Urinary bladder (tissue), 4 donors: Measurements from ENCODE around the gene OR2F1. TPM values are rescaled to one million over a fixed set of nuclear protein-coding genes. Genes with fewer than 3 reads are reported as not detected.
"Not testable (repeated sequence)": the region's sequence is repeated elsewhere in the genome, so short reads cannot be mapped to it uniquely, and the experiment has no call there.

Experiments used
- DNase-seq: peaks from one replicate; pipeline ENCODE4 v3.0.0-alpha.2; 2015; ENCODE audit errors: extremely low spot score
- H3K27ac ChIP-seq: one replicate; pipeline ENCODE4 v1.5.1; 2013; ENCODE audit warnings: low read depth, mild to moderate bottlenecking, moderate library complexity
- H3K36me3 ChIP-seq: one replicate; pipeline ENCODE4 v1.6.1; 2013; ENCODE audit warnings: mild to moderate bottlenecking, moderate library complexity; ENCODE audit not compliant: insufficient read depth
- H3K4me1 ChIP-seq: one replicate; pipeline ENCODE4 v1.6.1; 2013; ENCODE audit warnings: mild to moderate bottlenecking, moderate library complexity; ENCODE audit not compliant: insufficient read depth
- H3K4me3 ChIP-seq: one replicate; pipeline ENCODE4 v1.5.1; 2013; ENCODE audit warnings: low read depth, low read length
- WGBS: extraction: QIAGEN DNeasy Blood & Tissue Kit; methylation state at CpG from one replicate; pipeline ENCODE4 v1.1.7; 2013; 5-methylcytosine and 5-hydroxymethylcytosine counted together
- polyA plus RNA-seq: library from polyadenylated mRNA; stranded (reverse); fragments of 200-250 nt; gene quantifications from one replicate; pipeline ENCODE4 v1.2.3, GENCODE V29; 2013
- total RNA-seq: library from RNA; depleted of rRNA; stranded (reverse); fragments of >200 nt; gene quantifications from one replicate; pipeline ENCODE4 v1.2.3, GENCODE V29; 2014
- donor health status: healthy with polysubstance abuse.
- donor health status: healthy.

The OR2F1 gene
- total and polyA plus RNA-seq, 2 donors: not detected

GRCh38 chr7:144004703-144005102 is 50.1 kb downstream of the OR2F1 start:
- Histone ChIP-seq H3K4me3 (no peak overlapping the region), H3K27ac (no peak overlapping the region), H3K4me1 (no peaks in the 10 kb centered on the region), H3K36me3 (no peaks in the 10 kb centered on the region)
- DNase-seq: no peak
- 82% methylated on average over 5 of the region's 5 CpGs for WGBS

DNA sequence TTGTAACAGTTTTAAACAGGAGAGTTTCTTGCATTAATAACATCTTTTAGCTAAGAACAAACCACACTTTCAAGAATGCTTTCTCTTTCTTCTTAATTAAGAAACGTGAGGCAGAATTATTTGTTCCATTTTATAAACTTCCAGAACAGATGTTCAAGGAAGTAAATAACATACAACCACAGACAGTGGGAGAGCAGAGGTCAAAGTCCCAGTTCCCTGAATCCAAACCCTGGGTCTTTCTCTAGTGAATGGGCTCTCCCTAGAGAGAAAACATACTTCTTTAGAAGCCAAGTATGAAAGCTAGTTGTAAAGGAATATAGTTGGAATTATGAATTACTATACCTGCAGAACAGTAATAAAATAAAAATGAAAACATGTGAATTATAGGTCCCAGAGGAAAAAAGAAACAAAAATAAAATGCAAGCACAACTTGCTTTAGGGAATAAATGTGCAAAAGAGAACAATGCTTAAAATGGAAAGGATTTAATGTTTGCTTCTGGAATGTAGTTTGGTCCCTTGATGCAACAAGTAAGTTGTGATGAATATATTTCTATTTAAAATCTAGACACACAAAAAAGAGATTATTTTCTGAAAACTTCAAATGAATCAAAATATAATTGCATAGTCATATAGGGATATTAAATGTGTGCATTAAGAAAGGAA is 51.5 kb downstream of the OR2F1 start:
- no peak for DNase-seq
- H3K27ac ChIP-seq: no peak overlapping the region

GRCh38 chr7:144006692-144007042 is 52.0 kb downstream of the OR2F1 start:
- DNase-seq: no peak
- H3K4me1 ChIP-seq: no peaks in the 10 kb centered on the region
- H3K36me3 ChIP-seq: no peaks in the 10 kb centered on the region
- no peak overlapping the region for H3K27ac ChIP-seq
- no peak overlapping the region for H3K4me3 ChIP-seq
- 92% methylated on average over 1 of the region's 1 CpG for WGBS

More for the DNA sequence above, 51.5 kb downstream of the OR2F1 start:
- WGBS: 30% methylated on average over 1 of the region's 1 CpG
- no peaks in the 10 kb centered on the region for H3K4me1 ChIP-seq
- H3K4me3 ChIP-seq: no peak overlapping the region
- no peaks in the 10 kb centered on the region for H3K36me3 ChIP-seq

- no peaks in the 10 kb centered on the region for H3K36me3 ChIP-seq
- DNase-seq: no peak
- no peak overlapping the region for H3K27ac ChIP-seq
- 75% methylated on average over 2 of the region's 2 CpGs for WGBS
- no peak overlapping the region for H3K4me3 ChIP-seq
- no peaks in the 10 kb centered on the region for H3K4me1 ChIP-seq
Observed at GRCh38 chr7:144009361-144009760, 54.7 kb downstream of the OR2F1 start.

GRCh38 chr7:144010061-144010460 is 55.4 kb downstream of the OR2F1 start:
- not testable (repeated sequence) for H3K27ac ChIP-seq, H3K36me3 ChIP-seq, DNase-seq, H3K4me1 ChIP-seq, H3K4me3 ChIP-seq

- not testable (repeated sequence) for DNase-seq, H3K36me3 ChIP-seq, H3K27ac ChIP-seq, H3K4me3 ChIP-seq, H3K4me1 ChIP-seq
- WGBS: 67% methylated on average over 1 of the region's 1 CpG
Observed at GRCh38 chr7:144010821-144011220, 56.2 kb downstream of the OR2F1 start.

- WGBS: 68% methylated on average over 5 of the region's 5 CpGs
- Histone ChIP-seq H3K36me3 (no peaks in the 10 kb centered on the region), H3K4me3 (no peak overlapping the region), H3K27ac (no peak overlapping the region), H3K4me1 (no peaks in the 10 kb centered on the region)
- DNase-seq: no peak
Observed at GRCh38 chr7:144011458-144012230, 57.0 kb downstream of the OR2F1 start.

Other genes starting within 250 kb of the OR2F1 start
- gene CTAGE6, start 197.1 kb upstream of the OR2F1 start, total RNA-seq: 3.4 TPM
- gene CTAGE6, start 197.1 kb upstream of the OR2F1 start, polyA plus RNA-seq: not detected
- gene TCAF1, start 52.7 kb upstream of the OR2F1 start, total RNA-seq: 67.0 TPM
- 27.3 TPM for gene TCAF1, start 52.7 kb upstream of the OR2F1 start, polyA plus RNA-seq
- not detected for gene OR2F2, start 19.6 kb upstream of the OR2F1 start, total RNA-seq
- not detected for gene OR2F2, start 19.6 kb upstream of the OR2F1 start, polyA plus RNA-seq
- gene OR6B1, start 45.5 kb downstream of the OR2F1 start, total RNA-seq: not detected
- not detected for gene OR6B1, start 45.5 kb downstream of the OR2F1 start, polyA plus RNA-seq
- gene OR2A5, start 94.1 kb downstream of the OR2F1 start, total RNA-seq: not detected
- gene OR2A5, start 94.1 kb downstream of the OR2F1 start, polyA plus RNA-seq: not detected
- not detected for gene OR2A25, start 115.0 kb downstream of the OR2F1 start, total RNA-seq
- gene OR2A25, start 115.0 kb downstream of the OR2F1 start, polyA plus RNA-seq: not detected
- not detected for gene OR2A12, start 131.4 kb downstream of the OR2F1 start, total RNA-seq
- gene OR2A12, start 131.4 kb downstream of the OR2F1 start, polyA plus RNA-seq: not detected
- gene OR2A2, start 154.7 kb downstream of the OR2F1 start, total RNA-seq: not detected
- gene OR2A2, start 154.7 kb downstream of the OR2F1 start, polyA plus RNA-seq: not detected
- not detected for gene OR2A14, start 168.3 kb downstream of the OR2F1 start, total RNA-seq
- not detected for gene OR2A14, start 168.3 kb downstream of the OR2F1 start, polyA plus RNA-seq
- gene CTAGE4, start 228.6 kb downstream of the OR2F1 start, total RNA-seq: 7.8 TPM
- 0.27 TPM for gene CTAGE4, start 228.6 kb downstream of the OR2F1 start, polyA plus RNA-seq
- 6.5 TPM for gene ARHGEF35, start 241.0 kb downstream of the OR2F1 start, total RNA-seq
- gene ARHGEF35, start 241.0 kb downstream of the OR2F1 start, polyA plus RNA-seq: 2.9 TPM